Testis (tissue), 2 donors: Measurements from ENCODE around the gene TTC3.
"Not testable (repeated sequence)": the region's sequence is repeated elsewhere in the genome, so short reads cannot be mapped to it uniquely, and the experiment has no call there.

Source experiments
- CTCF ChIP-seq, 3 experiments: fragments of 450-650 bp in 2 of 3; fragments of 200-600 bp in 1 of 3; sonication (generic) in 1 of 3; IDR thresholded peaks; one replicate each; pipeline ENCODE4 v1.5.1; 2016 to 2019; ENCODE audit warnings: antibody characterized with exemption in 3 of 3, mild to moderate bottlenecking in 2 of 3, moderate library complexity in 1 of 3
- POLR2A ChIP-seq: fragments of 450-650 bp; IDR thresholded peaks from one replicate; pipeline ENCODE4 v1.6.1; 2017; ENCODE audit warnings: antibody characterized with exemption, mild to moderate bottlenecking, moderate library complexity

DNA sequence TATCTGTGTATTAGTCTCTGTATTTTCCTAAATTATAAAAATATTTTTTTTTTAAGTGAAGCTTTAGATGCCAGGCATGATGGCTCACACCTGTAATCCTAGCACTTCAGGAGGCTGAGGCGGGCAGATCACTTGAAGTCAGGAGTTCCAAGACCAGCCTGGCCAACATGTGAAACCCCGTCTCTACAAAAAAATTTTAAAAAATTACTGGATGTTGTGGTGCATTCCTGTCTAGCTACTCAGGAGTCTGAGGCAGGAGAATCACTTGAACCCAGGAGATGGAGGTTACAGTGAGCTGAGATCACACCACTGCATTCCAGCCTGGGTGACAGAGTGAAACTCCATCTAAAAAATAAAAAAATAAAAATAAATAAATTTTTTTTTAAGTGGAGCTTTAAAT, 43.4 kb downstream of the TTC3 start:
- TF ChIP-seq CTCF (IDR thresholded peaks at IDR 0.05); POLR2A: not testable (repeated sequence)
